ENCODE data around the gene PRRT2. TPM values are rescaled to one million over a fixed set of nuclear protein-coding genes. Genes with fewer than 3 reads are reported as not detected.

The PRRT2 gene
- total RNA-seq, 1 experiment from 2014 or later = 3.9 TPM

- no TSS peak for BruUV-seq (replicated peaks)
- H3K4me3 ChIP-seq (ENCODE audit: low read depth, low read length) = no peak overlapping the region
- H3K4me1 ChIP-seq = no peaks in the 10 kb centered on the region
- H3K36me3 ChIP-seq (ENCODE audit: control insufficient read depth, insufficient read depth, low read length) = peaks cover 2% of the 10 kb centered on the region; the same call in 1 of the 2 replicates
- H3K9me3 ChIP-seq = no peaks in the 10 kb centered on the region
- no peak for DNase-seq
- Mint-ChIP-seq H3K9me3 (ENCODE audit: unreplicated experiment) (no peaks in the 10 kb centered on the region), H3K36me3 (ENCODE audit: insufficient read depth, unreplicated experiment) (peaks cover 15% of the 10 kb centered on the region), H3K4me1 (ENCODE audit: low read depth, unreplicated experiment) (no peaks in the 10 kb centered on the region), H3K27me3 (ENCODE audit: insufficient read depth, unreplicated experiment) (no peaks in the 10 kb centered on the region), H3K4me3 (ENCODE audit: unreplicated experiment) (no peak overlapping the region), H3K27ac (ENCODE audit: unreplicated experiment) (no peak overlapping the region)
- H3K27me3 ChIP-seq (replicated peaks; ENCODE audit: control insufficient read depth, insufficient read depth, low read length) = no peaks in the 10 kb centered on the region
- CTCF ChIA-PET = no interaction called here
- POLR2A ChIA-PET = no interaction called here
- intact Hi-C loops (cut with micrococcal nuclease; ENCODE audit: unreplicated experiment) = no loop called here
- TF ChIP-seq, protein P1, sequence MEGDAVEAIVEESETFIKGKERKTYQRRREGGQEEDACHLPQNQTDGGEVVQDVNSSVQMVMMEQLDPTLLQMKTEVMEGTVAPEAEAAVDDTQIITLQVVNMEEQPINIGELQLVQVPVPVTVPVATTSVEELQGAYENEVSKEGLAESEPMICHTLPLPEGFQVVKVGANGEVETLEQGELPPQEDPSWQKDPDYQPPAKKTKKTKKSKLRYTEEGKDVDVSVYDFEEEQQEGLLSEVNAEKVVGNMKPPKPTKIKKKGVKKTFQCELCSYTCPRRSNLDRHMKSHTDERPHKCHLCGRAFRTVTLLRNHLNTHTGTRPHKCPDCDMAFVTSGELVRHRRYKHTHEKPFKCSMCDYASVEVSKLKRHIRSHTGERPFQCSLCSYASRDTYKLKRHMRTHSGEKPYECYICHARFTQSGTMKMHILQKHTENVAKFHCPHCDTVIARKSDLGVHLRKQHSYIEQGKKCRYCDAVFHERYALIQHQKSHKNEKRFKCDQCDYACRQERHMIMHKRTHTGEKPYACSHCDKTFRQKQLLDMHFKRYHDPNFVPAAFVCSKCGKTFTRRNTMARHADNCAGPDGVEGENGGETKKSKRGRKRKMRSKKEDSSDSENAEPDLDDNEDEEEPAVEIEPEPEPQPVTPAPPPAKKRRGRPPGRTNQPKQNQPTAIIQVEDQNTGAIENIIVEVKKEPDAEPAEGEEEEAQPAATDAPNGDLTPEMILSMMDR (IDR thresholded peaks at IDR 0.05; ENCODE audit: insufficient read depth in 1 of 2, low read depth in 1 of 2, low read length in 1 of 2, severe bottlenecking in 1 of 2, unreplicated experiment in 1 of 2) = no peak
Observed at GRCh38 chr16:29836623-29837022, 24.6 kb downstream of the PRRT2 start.

DNA sequence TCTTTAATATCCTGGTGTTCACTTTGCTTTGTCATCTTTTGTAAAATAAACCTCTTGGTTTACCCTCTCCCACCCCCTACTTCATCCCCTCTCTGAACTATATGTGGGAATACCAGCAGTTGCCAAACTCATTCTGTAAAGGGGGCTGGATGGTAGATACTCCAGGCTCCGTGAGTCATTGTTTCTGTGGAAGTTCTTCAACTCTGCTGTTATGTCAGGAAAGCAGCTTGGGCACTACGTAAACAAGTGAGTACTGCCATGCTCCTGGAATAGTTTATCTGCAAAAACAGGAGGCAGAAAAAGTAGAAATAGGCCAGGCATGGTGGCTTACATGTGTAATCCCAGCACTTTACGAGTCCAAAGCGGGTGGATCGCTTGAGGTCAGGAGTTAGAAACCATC lies 25.8 kb downstream of the PRRT2 start:
- peaks cover 2% of the 10 kb centered on the region; the same call in 1 of the 2 replicates for H3K36me3 ChIP-seq (ENCODE audit: control insufficient read depth, insufficient read depth, low read length)
- no peaks in the 10 kb centered on the region for H3K27me3 ChIP-seq (replicated peaks; ENCODE audit: control insufficient read depth, insufficient read depth, low read length)
- no peaks in the 10 kb centered on the region for H3K9me3 ChIP-seq
- Mint-ChIP-seq H3K27ac (ENCODE audit: unreplicated experiment) (no peak overlapping the region), H3K4me1 (ENCODE audit: low read depth, unreplicated experiment) (no peaks in the 10 kb centered on the region), H3K27me3 (ENCODE audit: insufficient read depth, unreplicated experiment) (no peaks in the 10 kb centered on the region), H3K9me3 (ENCODE audit: unreplicated experiment) (no peaks in the 10 kb centered on the region), H3K36me3 (ENCODE audit: insufficient read depth, unreplicated experiment) (peaks cover 15% of the 10 kb centered on the region), H3K4me3 (ENCODE audit: unreplicated experiment) (no peak overlapping the region)
- H3K4me3 ChIP-seq (ENCODE audit: low read depth, low read length) = no peak overlapping the region
- POLR2A ChIA-PET = no interaction called here
- intact Hi-C loops (cut with micrococcal nuclease; ENCODE audit: unreplicated experiment) = no loop called here
- H3K4me1 ChIP-seq = no peaks in the 10 kb centered on the region
- DNase-seq = no peak
- CTCF ChIA-PET = no interaction called here
- BruUV-seq (replicated peaks) = no TSS peak
- TF ChIP-seq, protein P1 (IDR thresholded peaks at IDR 0.05; ENCODE audit: insufficient read depth in 1 of 2, low read depth in 1 of 2, low read length in 1 of 2, severe bottlenecking in 1 of 2, unreplicated experiment in 1 of 2) = no peak

- no peaks in the 10 kb centered on the region for H3K4me1 Mint-ChIP-seq (ENCODE audit: low read depth, unreplicated experiment)
- BruUV-seq (replicated peaks) = no TSS peak
- ChIA-PET CTCF (interaction anchor here (0.7 to 1.3 kb wide), 2 partner anchors 9 to 10 kb away, joined by 4 to 5 read pairs; no protein-coding TSS in a partner anchor), POLR2A (no interaction called here)
- peaks cover 11% of the 10 kb centered on the region for H3K36me3 Mint-ChIP-seq (ENCODE audit: insufficient read depth, unreplicated experiment)
- H3K4me1 ChIP-seq = no peaks in the 10 kb centered on the region
- H3K9me3 ChIP-seq = no peaks in the 10 kb centered on the region
- H3K27ac Mint-ChIP-seq (ENCODE audit: unreplicated experiment) = no peak overlapping the region
- no peaks in the 10 kb centered on the region for H3K27me3 ChIP-seq (replicated peaks; ENCODE audit: control insufficient read depth, insufficient read depth, low read length)
- no peaks in the 10 kb centered on the region; the same call in 1 of the 2 replicates for H3K36me3 ChIP-seq (ENCODE audit: control insufficient read depth, insufficient read depth, low read length)
- H3K9me3 Mint-ChIP-seq (ENCODE audit: unreplicated experiment) = no peaks in the 10 kb centered on the region
- no peak for DNase-seq
- H3K4me3 Mint-ChIP-seq (ENCODE audit: unreplicated experiment) = no peak overlapping the region
- TF ChIP-seq, protein P1 (IDR thresholded peaks at IDR 0.05; ENCODE audit: insufficient read depth in 1 of 2, low read depth in 1 of 2, low read length in 1 of 2, severe bottlenecking in 1 of 2, unreplicated experiment in 1 of 2) = no peak
- intact Hi-C loops (cut with micrococcal nuclease; ENCODE audit: unreplicated experiment) = no loop called here
- no peak overlapping the region for H3K4me3 ChIP-seq (ENCODE audit: low read depth, low read length)
- no peaks in the 10 kb centered on the region for H3K27me3 Mint-ChIP-seq (ENCODE audit: insufficient read depth, unreplicated experiment)
Observed at GRCh38 chr16:29839822-29840221, 27.8 kb downstream of the PRRT2 start.
